ENCODE measurements around the gene MARCHF10.

The MARCHF10 gene

GRCh38 chr17:62804822-62805221 is 3.3 kb downstream of the MARCHF10 start:
- in situ Hi-C loops (cut with MboI; ENCODE audit: low sequenced_read_pairs, unreplicated experiment), result no loop called here
- no peak for TF ChIP-seq CTCF (IDR thresholded peaks at IDR 0.05; ENCODE audit: borderline replicate concordance, control extremely low read depth, extremely low read depth, insufficient read depth, missing control alignments)
- no peak for DNase-seq (ENCODE audit: low spot score)

- in situ Hi-C loops (cut with MboI; ENCODE audit: low sequenced_read_pairs, unreplicated experiment), result no loop called here
- no peak for DNase-seq (ENCODE audit: low spot score)
- TF ChIP-seq CTCF (IDR thresholded peaks at IDR 0.05; ENCODE audit: borderline replicate concordance, control extremely low read depth, extremely low read depth, insufficient read depth, missing control alignments), result no peak
These were observed 4.1 kb downstream of the MARCHF10 start for GRCh38 chr17:62804025-62804424.

GRCh38 chr17:62802561-62803205 is 5.4 kb downstream of the MARCHF10 start:
- in situ Hi-C loops (cut with MboI; ENCODE audit: low sequenced_read_pairs, unreplicated experiment), result no loop called here
- DNase-seq (ENCODE audit: low spot score), result no peak
- no peak for TF ChIP-seq CTCF (IDR thresholded peaks at IDR 0.05; ENCODE audit: borderline replicate concordance, control extremely low read depth, extremely low read depth, insufficient read depth, missing control alignments)

DNA sequence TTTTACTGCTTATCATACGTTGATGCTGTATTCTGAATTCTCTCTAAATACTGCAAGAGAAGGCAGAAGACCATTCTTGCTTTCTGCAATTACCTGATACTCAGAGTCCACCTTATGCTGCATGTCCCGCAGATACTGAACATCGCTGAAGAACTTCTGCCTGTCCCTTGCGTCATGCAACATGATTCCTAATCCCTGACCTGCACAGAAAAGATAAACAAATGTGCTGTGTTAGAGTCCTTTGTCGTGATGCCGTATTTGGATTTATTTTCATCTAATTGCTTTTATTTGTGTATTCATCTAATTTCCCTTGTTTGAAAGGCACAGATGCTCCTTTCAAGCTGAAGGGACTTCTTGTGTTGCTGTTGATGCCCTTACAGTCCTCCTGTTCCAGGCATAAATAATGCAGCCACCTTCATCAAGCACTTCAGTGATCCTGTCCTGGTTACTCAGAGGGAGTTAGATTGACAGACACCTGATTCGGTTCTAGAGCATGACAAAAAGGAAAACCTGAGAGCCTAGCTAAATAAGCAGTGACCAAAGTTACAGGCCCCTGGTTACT is 6.5 kb downstream of the MARCHF10 start:
- DNase-seq (ENCODE audit: low spot score), result no peak
- in situ Hi-C loops (cut with MboI; ENCODE audit: low sequenced_read_pairs, unreplicated experiment), result no loop called here
- no peak for TF ChIP-seq CTCF (IDR thresholded peaks at IDR 0.05; ENCODE audit: borderline replicate concordance, control extremely low read depth, extremely low read depth, insufficient read depth, missing control alignments)

DNA sequence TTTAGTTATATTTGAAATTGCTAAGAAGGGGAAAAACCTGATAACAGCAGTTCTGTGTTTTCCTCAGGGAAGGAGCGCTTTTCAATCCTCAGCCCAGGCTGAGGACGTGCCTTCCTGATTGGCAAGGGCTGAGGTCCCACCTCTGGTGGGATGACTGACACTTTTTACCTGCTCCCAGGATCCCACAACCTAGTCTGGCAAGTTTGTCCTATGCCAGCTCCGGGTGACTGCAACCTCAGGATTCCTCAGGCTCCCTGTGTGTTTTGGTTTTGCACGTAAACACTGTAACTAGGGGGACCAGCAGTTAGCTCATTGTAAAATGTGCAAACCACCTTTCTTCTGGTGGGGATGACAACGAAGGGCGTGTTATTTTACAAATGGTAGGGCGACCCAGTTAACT is 7.5 kb downstream of the MARCHF10 start:
- in situ Hi-C loops (cut with MboI; ENCODE audit: low sequenced_read_pairs, unreplicated experiment), result no loop called here
- no peak for DNase-seq (ENCODE audit: low spot score)
- TF ChIP-seq CTCF (IDR thresholded peaks at IDR 0.05; ENCODE audit: borderline replicate concordance, control extremely low read depth, extremely low read depth, insufficient read depth, missing control alignments), result no peak

- DNase-seq (ENCODE audit: low spot score), result no peak
- no peak for TF ChIP-seq CTCF (IDR thresholded peaks at IDR 0.05; ENCODE audit: borderline replicate concordance, control extremely low read depth, extremely low read depth, insufficient read depth, missing control alignments)
- in situ Hi-C loops (cut with MboI; ENCODE audit: low sequenced_read_pairs, unreplicated experiment), result no loop called here
These were observed 10.2 kb downstream of the MARCHF10 start for GRCh38 chr17:62797959-62798358.

Measured in GM13976 (cell line).